ENCODE measurements around the gene RASGRP3. TPM values are rescaled to one million over a fixed set of nuclear protein-coding genes. Genes with fewer than 3 reads are reported as not detected.

RASGRP3 gene
- total RNA-seq, 1 experiment from 2014 or later: 0.34 TPM

DNA sequence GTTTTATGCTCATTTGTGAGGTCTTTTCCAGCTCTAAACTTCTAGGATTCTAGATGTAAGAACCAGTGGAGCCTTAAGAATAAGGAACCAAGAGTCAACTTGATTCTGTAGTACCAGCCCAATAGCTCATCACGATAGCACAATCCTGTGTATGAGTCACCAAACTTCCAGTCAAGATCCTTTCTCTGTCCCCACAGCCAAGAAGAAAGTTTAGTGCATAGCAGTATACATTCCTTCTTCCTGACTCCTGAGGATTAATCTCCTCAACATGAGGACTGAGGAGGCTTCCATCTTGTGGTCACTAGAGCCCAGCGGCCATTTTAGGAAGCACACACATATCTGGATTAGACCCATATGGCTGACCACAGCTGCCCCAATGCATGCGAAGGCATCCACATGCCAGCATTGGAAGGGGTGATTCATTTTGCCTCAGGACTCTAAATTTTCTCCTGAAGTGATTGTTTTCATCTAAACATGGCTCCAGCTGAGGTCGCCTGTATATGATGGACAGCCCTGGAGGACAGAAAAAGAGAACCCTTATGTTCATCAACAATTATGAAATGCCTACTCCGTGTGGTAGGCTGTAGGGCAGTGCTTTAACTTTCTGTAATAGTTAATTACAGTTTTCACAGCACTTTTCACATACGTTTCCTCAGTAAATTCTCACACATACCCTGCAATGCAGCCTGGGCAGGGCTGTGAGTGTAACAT lies 53.5 kb downstream of the RASGRP3 start:
- BruUV-seq (replicated peaks): no TSS peak
- CTCF ChIA-PET: no interaction called here
- intact Hi-C loops (cut with micrococcal nuclease; ENCODE audit: unreplicated experiment): no loop called here
- POLR2A ChIA-PET (ENCODE audit: low non-redundant PET): no interaction called here
- no peaks in the 10 kb centered on the region for H3K27me3 ChIP-seq (replicated peaks; ENCODE audit: insufficient read depth, low read depth, low read length, poor library complexity)
- H3K36me3 ChIP-seq (ENCODE audit: insufficient read depth, low read length, poor library complexity, severe bottlenecking): no peaks in the 10 kb centered on the region
- H3K4me1 ChIP-seq (ENCODE audit: insufficient read depth, low read length, poor library complexity, severe bottlenecking): no peaks in the 10 kb centered on the region
- peak; percentile 11 for DNase-seq (ENCODE audit: low spot score)
- TF ChIP-seq EZH2 (IDR thresholded peaks at IDR 0.05; ENCODE audit: borderline replicate concordance, low read depth, low read length, poor library complexity, severe bottlenecking): no peak
- TF ChIP-seq, protein P1, sequence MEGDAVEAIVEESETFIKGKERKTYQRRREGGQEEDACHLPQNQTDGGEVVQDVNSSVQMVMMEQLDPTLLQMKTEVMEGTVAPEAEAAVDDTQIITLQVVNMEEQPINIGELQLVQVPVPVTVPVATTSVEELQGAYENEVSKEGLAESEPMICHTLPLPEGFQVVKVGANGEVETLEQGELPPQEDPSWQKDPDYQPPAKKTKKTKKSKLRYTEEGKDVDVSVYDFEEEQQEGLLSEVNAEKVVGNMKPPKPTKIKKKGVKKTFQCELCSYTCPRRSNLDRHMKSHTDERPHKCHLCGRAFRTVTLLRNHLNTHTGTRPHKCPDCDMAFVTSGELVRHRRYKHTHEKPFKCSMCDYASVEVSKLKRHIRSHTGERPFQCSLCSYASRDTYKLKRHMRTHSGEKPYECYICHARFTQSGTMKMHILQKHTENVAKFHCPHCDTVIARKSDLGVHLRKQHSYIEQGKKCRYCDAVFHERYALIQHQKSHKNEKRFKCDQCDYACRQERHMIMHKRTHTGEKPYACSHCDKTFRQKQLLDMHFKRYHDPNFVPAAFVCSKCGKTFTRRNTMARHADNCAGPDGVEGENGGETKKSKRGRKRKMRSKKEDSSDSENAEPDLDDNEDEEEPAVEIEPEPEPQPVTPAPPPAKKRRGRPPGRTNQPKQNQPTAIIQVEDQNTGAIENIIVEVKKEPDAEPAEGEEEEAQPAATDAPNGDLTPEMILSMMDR (conservative IDR thresholded peaks at IDR 0.05; ENCODE audit: low read depth, low read length): no peak
- no peak overlapping the region for H3K27ac ChIP-seq (ENCODE audit: low read depth, low read length, poor library complexity, severe bottlenecking)
- H3K4me3 ChIP-seq (ENCODE audit: low read depth, low read length, poor library complexity, severe bottlenecking): no peak overlapping the region
- H3K9me3 ChIP-seq (ENCODE audit: low read depth, low read length, poor library complexity, severe bottlenecking): no peaks in the 10 kb centered on the region

DNA sequence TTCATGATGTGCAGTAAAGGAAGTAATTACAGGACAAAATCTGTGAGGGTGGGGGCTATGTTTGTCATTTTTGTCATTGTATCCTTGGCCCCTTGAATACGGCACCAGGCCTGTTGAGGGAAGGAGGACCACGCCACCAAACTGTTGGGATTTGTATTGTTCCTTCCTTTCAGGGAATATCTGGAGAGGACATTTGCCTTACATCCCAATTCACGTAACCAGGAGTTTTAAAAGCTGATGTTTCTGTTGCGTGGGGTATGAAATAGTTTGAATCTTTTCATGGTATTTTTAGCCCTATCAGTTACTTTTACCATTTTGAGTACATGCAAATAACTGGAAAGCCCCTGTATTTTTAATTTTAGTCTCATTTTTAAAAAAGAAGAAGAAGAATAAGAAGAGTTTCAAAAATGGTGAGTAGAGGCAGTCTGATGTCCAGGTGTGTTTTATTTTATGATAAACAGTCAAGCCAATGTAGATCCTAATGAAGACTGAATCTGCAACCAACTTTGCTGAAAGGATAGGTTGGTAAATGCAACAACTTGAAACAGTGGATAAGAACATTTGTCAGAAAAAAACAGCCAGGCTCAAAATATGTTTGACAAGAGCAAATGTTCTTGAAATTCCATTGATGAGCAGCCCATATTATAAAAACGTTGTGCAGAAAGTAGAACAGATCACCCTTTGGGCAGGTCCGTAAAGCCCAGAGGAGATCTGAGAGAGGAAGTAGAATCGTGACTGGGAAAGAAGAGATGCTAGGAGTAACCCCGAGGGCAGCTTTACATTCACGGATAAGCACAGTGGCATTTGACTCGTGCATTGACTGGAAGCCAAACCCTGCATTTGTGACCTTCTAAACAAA lies 54.5 kb downstream of the RASGRP3 start:
- ChIA-PET CTCF (no interaction called here), POLR2A (ENCODE audit: low non-redundant PET) (no interaction called here)
- Histone ChIP-seq H3K9me3 (ENCODE audit: low read depth, low read length, poor library complexity, severe bottlenecking) (no peaks in the 10 kb centered on the region), H3K27me3 (replicated peaks; ENCODE audit: insufficient read depth, low read depth, low read length, poor library complexity) (no peaks in the 10 kb centered on the region), H3K27ac (ENCODE audit: low read depth, low read length, poor library complexity, severe bottlenecking) (no peak overlapping the region), H3K36me3 (ENCODE audit: insufficient read depth, low read length, poor library complexity, severe bottlenecking) (no peaks in the 10 kb centered on the region), H3K4me1 (ENCODE audit: insufficient read depth, low read length, poor library complexity, severe bottlenecking) (no peaks in the 10 kb centered on the region), H3K4me3 (ENCODE audit: low read depth, low read length, poor library complexity, severe bottlenecking) (no peak overlapping the region)
- intact Hi-C loops (cut with micrococcal nuclease; ENCODE audit: unreplicated experiment): no loop called here
- no peak for DNase-seq (ENCODE audit: low spot score)
- BruUV-seq (replicated peaks): no TSS peak
- TF ChIP-seq, protein P1 (conservative IDR thresholded peaks at IDR 0.05; ENCODE audit: low read depth, low read length): no peak
- TF ChIP-seq EZH2 (IDR thresholded peaks at IDR 0.05; ENCODE audit: borderline replicate concordance, low read depth, low read length, poor library complexity, severe bottlenecking): no peak

DNA sequence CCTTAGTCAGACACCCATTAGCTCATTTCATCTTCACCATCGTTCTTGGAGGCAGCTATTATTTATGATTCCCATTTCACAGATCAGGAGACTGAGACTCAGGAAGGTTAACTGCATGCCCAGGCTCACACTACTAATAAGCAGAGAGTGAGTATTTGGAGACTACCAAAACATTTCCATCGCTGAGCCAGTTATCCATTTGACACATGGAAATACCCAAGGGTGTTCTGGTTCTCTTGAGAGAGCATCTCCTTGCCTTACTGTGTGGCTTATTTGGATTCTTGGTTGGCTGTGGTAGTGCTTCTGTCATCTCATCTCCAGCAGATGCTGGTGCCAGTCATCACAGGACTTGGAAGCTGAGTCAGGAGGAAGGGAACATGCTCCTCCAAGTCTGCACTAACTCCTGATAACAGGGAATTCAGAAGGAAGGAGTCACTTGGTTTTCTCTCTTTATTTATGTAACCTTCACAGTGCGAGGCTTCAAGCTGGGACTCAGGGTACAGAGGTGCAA lies 55.2 kb downstream of the RASGRP3 start:
- Histone ChIP-seq H3K4me3 (ENCODE audit: low read depth, low read length, poor library complexity, severe bottlenecking) (no peak overlapping the region), H3K27ac (ENCODE audit: low read depth, low read length, poor library complexity, severe bottlenecking) (no peak overlapping the region), H3K9me3 (ENCODE audit: low read depth, low read length, poor library complexity, severe bottlenecking) (no peaks in the 10 kb centered on the region), H3K4me1 (ENCODE audit: insufficient read depth, low read length, poor library complexity, severe bottlenecking) (no peaks in the 10 kb centered on the region), H3K27me3 (replicated peaks; ENCODE audit: insufficient read depth, low read depth, low read length, poor library complexity) (no peaks in the 10 kb centered on the region), H3K36me3 (ENCODE audit: insufficient read depth, low read length, poor library complexity, severe bottlenecking) (no peaks in the 10 kb centered on the region)
- no peak for DNase-seq (ENCODE audit: low spot score)
- ChIA-PET CTCF (no interaction called here), POLR2A (ENCODE audit: low non-redundant PET) (no interaction called here)
- no TSS peak for BruUV-seq (replicated peaks)
- intact Hi-C loops (cut with micrococcal nuclease; ENCODE audit: unreplicated experiment): loop anchor here (2.0 kb wide), 1 partner anchor 21 kb away; no protein-coding TSS in a partner anchor
- TF ChIP-seq, protein P1 (conservative IDR thresholded peaks at IDR 0.05; ENCODE audit: low read depth, low read length): no peak
- no peak for TF ChIP-seq EZH2 (IDR thresholded peaks at IDR 0.05; ENCODE audit: borderline replicate concordance, low read depth, low read length, poor library complexity, severe bottlenecking)
